ENCODE results near the gene SKA1.
"Not testable (repeated sequence)": the region's sequence is repeated elsewhere in the genome, so short reads cannot be mapped to it uniquely, and the experiment has no call there.

SKA1 gene

GRCh38 chr18:50429207-50429948, 54.5 kb downstream of the SKA1 start:
- DNase-seq (ENCODE audit: low spot score), result no peak

DNA sequence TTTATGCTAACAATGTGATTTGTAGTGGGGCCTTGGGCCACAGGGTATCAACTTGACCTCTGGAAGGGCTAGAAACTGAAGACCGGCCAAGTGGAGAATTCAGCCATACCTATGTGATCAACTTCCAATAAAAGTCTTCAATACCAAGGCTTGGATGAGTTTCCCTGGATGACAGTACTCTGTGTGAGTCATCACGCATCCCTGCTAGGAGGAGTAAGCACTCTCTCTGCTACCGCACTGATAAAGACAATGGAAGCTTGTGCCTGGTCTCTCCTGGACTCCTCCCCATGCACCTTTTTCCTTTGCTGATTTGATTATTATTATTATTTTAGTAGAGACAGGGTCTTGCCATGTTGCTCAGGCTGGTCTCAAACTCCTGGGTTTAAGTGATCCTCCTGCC, 58.1 kb downstream of the SKA1 start:
- no peak for DNase-seq (ENCODE audit: low spot score)

GRCh38 chr18:50436742-50437141, 61.9 kb downstream of the SKA1 start:
- not testable (repeated sequence) for DNase-seq (ENCODE audit: low spot score)

- no peak for DNase-seq (ENCODE audit: low spot score)
These were observed 64.7 kb downstream of the SKA1 start for GRCh38 chr18:50439460-50440015.

DNA sequence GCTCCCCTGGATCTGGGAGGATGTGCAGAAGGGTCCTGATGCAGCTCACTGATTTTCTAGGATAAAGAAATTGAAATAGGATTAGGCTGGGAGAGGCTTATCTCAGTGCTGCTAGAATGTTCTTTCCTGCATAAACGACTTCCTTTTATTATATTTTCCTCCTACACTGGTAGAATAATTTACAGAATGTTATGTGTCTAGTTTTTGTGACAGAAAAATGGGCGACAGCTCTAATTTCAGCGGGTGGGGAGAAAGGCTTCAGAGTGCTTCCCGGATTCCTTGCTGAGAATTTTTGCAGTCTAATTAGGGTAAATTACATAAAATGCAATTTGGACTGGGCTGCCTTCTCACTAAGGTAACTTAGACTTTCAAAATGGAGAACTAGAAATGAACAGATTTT, 66.2 kb downstream of the SKA1 start:
- DNase-seq (ENCODE audit: low spot score), result no peak

DNA sequence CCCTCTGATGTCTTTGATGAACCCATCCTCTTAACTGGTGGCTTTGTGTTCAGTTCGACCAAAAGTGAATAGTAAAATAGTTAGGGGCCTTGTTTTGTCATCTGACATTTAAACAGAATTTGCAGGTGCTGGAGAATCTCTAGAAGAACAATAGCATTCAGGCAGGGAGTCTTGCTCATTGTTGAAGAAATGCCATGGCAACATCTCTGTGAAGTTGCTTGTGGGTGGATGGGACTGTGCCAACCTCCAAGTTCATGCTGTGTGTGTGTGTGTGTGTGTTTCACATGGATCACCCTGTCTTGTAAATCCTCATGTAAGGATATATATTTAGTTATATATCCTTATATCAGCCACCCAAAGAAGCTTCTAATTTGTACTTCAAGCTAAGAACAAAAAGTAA, 66.7 kb downstream of the SKA1 start:
- DNase-seq (ENCODE audit: low spot score), result peak; percentile 62

Data from Ammon's horn (tissue), 1 donor.